PFSK-1 (cell line): ENCODE data around the gene PNLIPRP1.

ENCODE experiments used
- POLR2AphosphoS5 ChIP-seq: IDR thresholded peaks from 2 replicates; pipeline ENCODE4 v1.6.1; 2012; ENCODE audit warnings: low read depth, mild to moderate bottlenecking, control low read depth, low read length, moderate library complexity
- REST ChIP-seq, 2 experiments: IDR thresholded peaks; 2 replicates each; pipeline versions ENCODE4 v1.6.1 to v1.8.0; 2011 to 2012; ENCODE audit warnings: low read depth in 2 of 2, low read length in 2 of 2, control low read depth in 1 of 2, inconsistent platforms in 1 of 2, mild to moderate bottlenecking in 1 of 2, moderate library complexity in 1 of 2; ENCODE audit not compliant: insufficient read depth in 1 of 2
- TAF1 ChIP-seq: IDR thresholded peaks from 2 replicates; pipeline ENCODE4 v1.6.1; 2012; ENCODE audit warnings: low read length, control low read depth, borderline replicate concordance; ENCODE audit not compliant: insufficient read depth

DNA sequence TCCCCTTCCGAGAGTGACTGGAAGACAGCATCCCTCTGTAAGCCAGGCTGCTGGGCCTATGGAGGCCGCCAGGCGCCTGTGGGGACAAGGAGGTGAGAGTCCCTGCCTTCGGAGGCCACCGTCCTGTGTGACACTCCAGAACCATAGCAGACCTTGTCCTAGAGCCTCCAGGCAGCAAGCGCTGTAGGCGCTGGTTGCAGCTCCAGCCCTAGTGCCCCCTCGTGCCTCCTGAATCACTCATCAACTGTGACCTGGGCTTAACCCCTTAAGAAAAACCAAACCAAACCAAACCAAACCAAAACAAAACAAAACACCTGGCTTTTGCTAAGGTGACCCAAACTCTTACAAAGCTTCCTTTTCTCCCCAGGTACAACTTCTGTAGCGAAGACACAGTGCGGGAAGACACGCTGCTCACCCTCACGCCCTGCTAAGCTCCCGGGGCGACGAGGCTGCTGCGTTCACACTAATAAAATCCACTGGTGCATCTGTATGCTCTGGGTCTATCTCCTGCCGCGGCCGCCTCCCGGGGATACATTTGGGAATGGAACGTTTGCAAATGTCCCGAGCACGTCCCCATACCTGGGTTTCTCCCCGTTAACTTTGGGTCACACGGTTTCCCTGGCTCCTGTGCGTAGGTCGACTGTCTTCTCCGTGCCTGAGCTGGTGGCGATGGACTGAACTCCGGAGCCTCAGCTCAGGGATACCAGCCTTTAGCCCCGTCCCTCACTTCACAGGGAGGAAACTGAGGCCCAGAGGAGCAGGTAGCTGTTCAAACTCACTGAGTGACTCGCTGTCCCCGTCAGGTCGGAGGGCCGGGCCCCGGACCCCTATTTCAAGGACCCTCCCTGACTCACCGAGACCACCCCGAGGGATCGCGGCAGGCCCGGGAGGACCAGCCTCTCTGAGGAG lies 18.2 kb downstream of the PNLIPRP1 start:
- TF ChIP-seq POLR2AphosphoS5 (no peak), TAF1 (no peak), REST (IDR thresholded peaks at IDR 0.05; ENCODE audit: insufficient read depth in 1 of 2, low read depth in 2 of 2, low read length in 2 of 2) (no peak)
